HepG2 (cell line): ENCODE results near the gene FAR1. TPM values are rescaled to one million over a fixed set of nuclear protein-coding genes. Genes with fewer than 3 reads are reported as not detected.

ENCODE experiments used
- ATAC-seq: fragments of 200-7000 bp; cut with Tn5 transposase; 3 replicates; pipeline ENCODE4 v1.9.1; 2020; ENCODE audit warnings: mild to moderate bottlenecking, moderate library complexity
- BruUV-seq: library from RNA; stranded (reverse); fragments of 400-500 nt; replicated peaks from 2 replicates; lab custom pipeline; 2021; lab: Mats Ljungman, UMichigan
- CTCF ChIA-PET: fragments of 300-600 bp; formaldehyde crosslinking; extraction: SDS; loops from one replicate; lab custom pipeline; 2021; ENCODE audit warnings: low total read pairs, inconsistent platforms, low intra/inter-chr PET ratio; lab: Yijun Ruan, JAX
- POLR2A ChIA-PET: fragments of 350-600 bp; sonication (Branson Sonifier 250); formaldehyde crosslinking; loops from one replicate; lab custom pipeline; 2020; ENCODE audit warnings: antibody characterized with exemption, inconsistent platforms; lab: Yijun Ruan, JAX
- DNase-seq: peaks from one replicate; pipeline ENCODE4 v3.0.0-alpha.2; 2015; ENCODE audit warnings: low spot score
- FAIRE-seq: peaks from 3 replicates; lab custom pipeline; 2011; peaks lifted over from hg19 to GRCh38; lab: Jason Lieb, UNC
- H2AFZ ChIP-seq: one replicate; pipeline ENCODE4 v1.6.1; 2011; ENCODE audit warnings: low read length, inconsistent platforms
- H3K27ac ChIP-seq: fragments of 300-600 bp; 3 replicates; pipeline ENCODE4 v1.8.0; 2011; ENCODE audit warnings: mixed run types, mild to moderate bottlenecking, mixed read lengths, low read length, inconsistent platforms; ENCODE audit not compliant: insufficient read depth; ENCODE audit errors: extremely low read length
- H3K27me3 ChIP-seq, 2 experiments: fragments of 200-600 bp in 1 of 2; 2 replicates in 1 of 2; 3 replicates in 1 of 2; pipeline versions ENCODE4 v1.6.0 to v1.8.0; 2011; ENCODE audit warnings: low read length in 2 of 2, mild to moderate bottlenecking in 2 of 2, moderate library complexity in 2 of 2, inconsistent platforms in 1 of 2; ENCODE audit not compliant: insufficient read depth in 2 of 2, control insufficient read depth in 1 of 2
- H3K36me3 ChIP-seq, 2 experiments: fragments of 200-600 bp in 1 of 2; replicated peaks in 1 of 2; 2 replicates in 1 of 2; 3 replicates in 1 of 2; pipeline versions ENCODE4 v1.5.1 to v1.8.0; 2011; ENCODE audit warnings: low read length in 2 of 2, inconsistent platforms in 1 of 2; ENCODE audit not compliant: insufficient read depth in 2 of 2, control insufficient read depth in 1 of 2
- H3K4me1 ChIP-seq: 2 replicates; pipeline ENCODE4 v1.5.1; 2012; ENCODE audit warnings: low read length, inconsistent platforms; ENCODE audit not compliant: insufficient read depth
- H3K4me2 ChIP-seq: 2 replicates; pipeline ENCODE4 v1.6.0; 2011; ENCODE audit warnings: low read depth, low read length, inconsistent platforms
- H3K4me3 ChIP-seq, 3 experiments: fragments of 200-600 bp in 1 of 3; sonication (generic), shearing (Covaris generic) in 1 of 3; replicated peaks in 1 of 3; 2 replicates each; pipeline ENCODE4 v1.5.1; 2011 to 2016; ENCODE audit warnings: low read length in 3 of 3, inconsistent platforms in 2 of 3, low read depth in 2 of 3, mild to moderate bottlenecking in 2 of 3, control low read depth in 1 of 3, mixed read lengths in 1 of 3; ENCODE audit not compliant: insufficient read depth in 1 of 3
- H3K79me2 ChIP-seq: one replicate; pipeline ENCODE4 v1.6.1; 2011; ENCODE audit warnings: low read length, inconsistent platforms; ENCODE audit not compliant: insufficient read depth
- H3K9ac ChIP-seq: 2 replicates; pipeline ENCODE4 v1.6.0; 2011; ENCODE audit warnings: mild to moderate bottlenecking, low read depth, low read length, inconsistent platforms; ENCODE audit not compliant: insufficient read depth
- H3K9me3 ChIP-seq: 2 replicates; pipeline ENCODE4 v1.5.1; 2012; ENCODE audit warnings: mild to moderate bottlenecking, low read length
- H4K20me1 ChIP-seq: 2 replicates; pipeline ENCODE4 v1.6.0; 2011; ENCODE audit warnings: inconsistent platforms, mild to moderate bottlenecking, low read length, moderate library complexity; ENCODE audit not compliant: insufficient read depth
- ARNT2 ChIP-seq: sonication (generic); formaldehyde crosslinking; IDR thresholded peaks from 2 replicates; pipeline ENCODE4 v1.8.0; 2022; ENCODE audit warnings: mild to moderate bottlenecking, low read depth, missing genetic modification reagents, moderate library complexity
- CEBPB ChIP-seq: IDR thresholded peaks from 2 replicates; pipeline ENCODE4 v1.6.1; 2011; ENCODE audit warnings: low read depth, low read length, improper control_type of control experiment, borderline replicate concordance
- CEBPG ChIP-seq: IDR thresholded peaks from 2 replicates; pipeline ENCODE4 v1.6.1; 2016
- CHD4 ChIP-seq: fragments of 200-600 bp; sonication (generic); IDR thresholded peaks from 2 replicates; pipeline ENCODE4 v1.7.0; 2017; ENCODE audit warnings: mild to moderate bottlenecking, low read length, borderline replicate concordance
- FOXK2 ChIP-seq: fragments of 450-650 bp; IDR thresholded peaks from 2 replicates; pipeline ENCODE4 v1.6.1; 2016
- GATA4 ChIP-seq: sonication (generic); IDR thresholded peaks from 2 replicates; pipeline ENCODE4 v1.6.1; 2016; ENCODE audit warnings: antibody characterized with exemption, low read depth, borderline replicate concordance
- KLF11 ChIP-seq: IDR thresholded peaks from 2 replicates; pipeline ENCODE4 v1.6.1; 2016; ENCODE audit warnings: missing compliant biosample characterization
- KLF16 ChIP-seq, 2 experiments: sonication (generic) in 1 of 2; formaldehyde crosslinking in 1 of 2; IDR thresholded peaks; 2 replicates each; pipeline versions ENCODE4 v1.6.1 to v1.8.0; 2016 to 2023; ENCODE audit warnings: missing genetic modification reagents in 2 of 2, missing compliant biosample characterization in 1 of 2
- LRRFIP1 ChIP-seq: sonication (generic); formaldehyde crosslinking; conservative IDR thresholded peaks from 2 replicates; pipeline ENCODE4 v1.4.0; 2020; ENCODE audit warnings: missing genetic modification reagents
- NFYC ChIP-seq: IDR thresholded peaks from 2 replicates; pipeline ENCODE4 v1.6.1; 2016; ENCODE audit warnings: missing genetic modification reagents, missing compliant biosample characterization
- NR2C2 ChIP-seq: sonication (generic); formaldehyde crosslinking; IDR thresholded peaks from 2 replicates; pipeline ENCODE4 v1.4.0; 2020; ENCODE audit warnings: missing genetic modification reagents, mild to moderate bottlenecking, moderate library complexity, borderline replicate concordance
- SALL1 ChIP-seq: sonication (generic); formaldehyde crosslinking; IDR thresholded peaks from 2 replicates; pipeline ENCODE4 v1.8.0; 2022; ENCODE audit warnings: mild to moderate bottlenecking, missing genetic modification reagents
- ZMYM4 ChIP-seq: sonication (generic); formaldehyde crosslinking; IDR thresholded peaks from 2 replicates; pipeline ENCODE4 v1.8.1; 2023; ENCODE audit warnings: mild to moderate bottlenecking, missing genetic modification reagents
- ZNF121 ChIP-seq: sonication (generic); formaldehyde crosslinking; IDR thresholded peaks from 2 replicates; pipeline ENCODE4 v1.5.0; 2020; ENCODE audit warnings: mild to moderate bottlenecking, missing genetic modification reagents
- ZNF274 ChIP-seq: sonication (generic); formaldehyde crosslinking; IDR thresholded peaks from 2 replicates; pipeline ENCODE4 v1.5.1; 2020; ENCODE audit warnings: mild to moderate bottlenecking, missing genetic modification reagents
- ZNF367 ChIP-seq: sonication (generic); formaldehyde crosslinking; IDR thresholded peaks from 2 replicates; pipeline ENCODE4 v1.4.0; 2020; ENCODE audit warnings: missing genetic modification reagents, borderline replicate concordance
- ZNF543 ChIP-seq: sonication (generic); formaldehyde crosslinking; IDR thresholded peaks from 2 replicates; pipeline ENCODE4 v1.4.0; 2020; ENCODE audit warnings: mild to moderate bottlenecking, missing genetic modification reagents
- ZNF749 ChIP-seq: sonication (generic); formaldehyde crosslinking; IDR thresholded peaks from 2 replicates; pipeline ENCODE4 v1.8.0; 2022; ENCODE audit warnings: mild to moderate bottlenecking, missing genetic modification reagents, moderate library complexity, borderline replicate concordance
- ZNF766 ChIP-seq: sonication (generic); formaldehyde crosslinking; IDR thresholded peaks from 2 replicates; pipeline ENCODE4 v1.5.0; 2020; ENCODE audit warnings: missing genetic modification reagents, borderline replicate concordance
- WGBS: methylation state at CpG from one replicate; pipeline ENCODE4 v1.1.6; 2017; ENCODE audit warnings: low lambda C conversion rate; 5-methylcytosine and 5-hydroxymethylcytosine counted together
- in situ Hi-C: cut with HindIII; loops from 2 replicates; pipeline ENCODE4 v1.10.0; 2017; ENCODE audit warnings: low pct_unique_long_range_greater_than_20kb; ENCODE audit not compliant: extremely low pct_ligation_motif_present
- intact Hi-C: fragments of 100-400 bp; cut with micrococcal nuclease; formaldehyde crosslinking; loops from one replicate; pipeline ENCODE4 v1.10.0; 2022; ENCODE audit not compliant: unreplicated experiment
- polyA plus RNA-seq, 8 experiments: library from polyadenylated mRNA; depleted of rRNA in 3 of 8; stranded (reverse) in 7 of 8; unstranded in 1 of 8; fragments of >200 nt; fragmentation: Illumina TruSeq in 4 of 8; extraction: Trizol in 4 of 8; gene quantifications; 2 replicates each; pipeline versions ENCODE4 v1.2.1 to v1.2.3, GENCODE V29; 2011 to 2016; ENCODE audit warnings: low read depth in 4 of 8, missing spikeins in 1 of 8, mixed read lengths in 1 of 8; ENCODE audit not compliant: insufficient read depth in 1 of 8
- total RNA-seq, 5 experiments: library from RNA; depleted of rRNA; stranded (reverse); fragments of >200 nt; fragmentation: Illumina TruSeq; extraction: Trizol; gene quantifications; 2 replicates each; pipeline ENCODE4 v1.2.3, GENCODE V29; 2016; ENCODE audit warnings: low read depth in 1 of 5

FAR1 gene
- total and polyA plus RNA-seq, 2 of the 13 experiments (the other 11 are each of a cell fraction or from before 2014, with no cell fraction given) = 0.40 to 0.95 TPM

- intact Hi-C loops (no loop called here), in situ Hi-C loops (no loop called here)
- Histone ChIP-seq H3K4me2 (no peak overlapping the region), H3K4me3 (no peak overlapping the region), H3K79me2 (no peaks in the 10 kb centered on the region), H3K9me3 (no peaks in the 10 kb centered on the region), H3K36me3 (no peaks in the 10 kb centered on the region), H2AFZ (no peak overlapping the region), H3K27me3 (no peaks in the 10 kb centered on the region), H3K4me1 (no peaks in the 10 kb centered on the region), H4K20me1 (no peaks in the 10 kb centered on the region), H3K9ac (no peak overlapping the region), H3K27ac (no peak overlapping the region)
- ChIA-PET POLR2A (no interaction called here), CTCF (no interaction called here)
- FAIRE-seq = no peak
- no peak for ATAC-seq
- TF ChIP-seq KLF16 (CRISPR knock-in tag; IDR thresholded peaks at IDR 0.05) (no peak), CHD4 (no peak), ZNF543 (no peak), CEBPB (peak; percentile 76), NR2C2 (CRISPR knock-in tag) (peak; percentile 56; the same call in 1 of the 2 replicates), GATA4 (no peak), CEBPG (CRISPR knock-in tag) (peak; percentile 43; the same call in 1 of the 2 replicates)
- no peak for DNase-seq
- no TSS peak for BruUV-seq
These were observed 30.0 kb upstream of the FAR1 start for GRCh38 chr11:13638422-13638821.

DNA sequence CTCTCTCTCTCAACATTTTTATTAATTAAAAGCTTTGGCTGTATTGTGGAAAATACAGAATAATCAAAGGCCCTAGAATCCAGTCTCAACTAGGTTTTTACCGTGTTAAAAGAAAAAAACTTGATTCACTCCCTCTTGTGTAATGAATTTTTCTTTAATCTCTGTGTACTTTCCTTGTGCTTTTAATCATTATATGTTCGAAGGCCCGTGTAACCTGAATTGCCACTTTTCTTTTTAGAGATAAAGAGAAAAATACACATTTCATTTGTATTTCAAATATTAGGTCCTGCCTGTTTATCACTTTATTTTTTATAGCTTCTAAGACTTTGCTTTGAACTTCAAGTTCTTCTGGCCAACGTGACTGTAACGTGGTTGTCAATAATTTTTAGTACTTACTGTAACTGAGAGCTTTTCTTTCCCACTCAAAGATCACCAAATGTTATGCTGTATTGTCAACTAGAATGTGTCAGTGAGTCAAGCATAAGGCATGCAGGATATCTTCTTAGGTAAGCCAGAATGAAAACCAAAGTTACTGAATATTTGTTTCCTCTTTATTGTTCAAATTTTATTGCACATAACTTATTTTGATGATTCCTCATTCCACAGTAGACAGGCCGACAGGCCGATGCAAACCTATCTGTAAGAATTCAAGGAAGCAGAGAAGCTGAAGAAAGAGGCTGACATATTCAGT is 23.3 kb upstream of the FAR1 start:
- ChIA-PET CTCF (no interaction called here), POLR2A (no interaction called here)
- 21% methylated on average over 7 of the region's 7 CpGs for WGBS
- Histone ChIP-seq H3K4me3 (no peak overlapping the region), H3K36me3 (no peaks in the 10 kb centered on the region), H3K27me3 (no peaks in the 10 kb centered on the region; a peak in 1 of 5 replicates), H3K4me1 (no peaks in the 10 kb centered on the region), H2AFZ (no peak overlapping the region), H3K9ac (no peak overlapping the region), H3K4me2 (no peak overlapping the region), H4K20me1 (no peaks in the 10 kb centered on the region), H3K27ac (no peak overlapping the region), H3K9me3 (no peaks in the 10 kb centered on the region), H3K79me2 (no peaks in the 10 kb centered on the region)
- ATAC-seq (no peak), FAIRE-seq (no peak), DNase-seq (no peak)
- no TSS peak for BruUV-seq
- intact Hi-C loops = no loop called here
- in situ Hi-C loops = no loop called here
- TF ChIP-seq ZNF766 (CRISPR knock-in tag) (no peak), ZMYM4 (CRISPR knock-in tag) (no peak), KLF11 (no peak), ARNT2 (CRISPR knock-in tag) (no peak), NFYC (CRISPR knock-in tag) (no peak), SALL1 (CRISPR knock-in tag) (no peak), ZNF274 (no peak), ZNF121 (CRISPR knock-in tag) (no peak), FOXK2 (no peak), LRRFIP1 (CRISPR knock-in tag) (no peak), ZNF367 (CRISPR knock-in tag) (no peak), ZNF749 (CRISPR knock-in tag) (no peak)
